Esophagus muscularis mucosa (tissue), 4 donors: ENCODE data around the gene MYL5. TPM values are rescaled to one million over a fixed set of nuclear protein-coding genes. Genes with fewer than 3 reads are reported as not detected.

Experiments
- DNase-seq: peaks from one replicate; pipeline ENCODE4 v3.0.0-alpha.2; 2017; ENCODE audit errors: extremely low spot score
- H3K27ac ChIP-seq, 4 donors: fragments of 200-600 bp; sonication (generic); replicated peaks in 1 of 4; 1 replicate in 3 of 4; 2 replicates in 1 of 4; pipeline ENCODE4 v1.5.1; 2016 to 2019; ENCODE audit warnings: mild to moderate bottlenecking in 1 of 4
- H3K27me3 ChIP-seq, 4 donors: fragments of 200-600 bp; sonication (generic); one replicate each; pipeline versions ENCODE4 v1.5.1 to v1.6.0; 2016 to 2019
- H3K36me3 ChIP-seq, 4 donors: fragments of 200-600 bp; sonication (generic); one replicate each; pipeline ENCODE4 v1.5.1; 2016 to 2019
- H3K4me1 ChIP-seq, 4 donors: fragments of 200-600 bp; sonication (generic); one replicate each; pipeline ENCODE4 v1.5.1; 2016 to 2019
- H3K4me3 ChIP-seq, 4 donors: fragments of 200-600 bp; sonication (generic); 1 replicate in 2 of 4; 2 replicates in 2 of 4; pipeline ENCODE4 v1.5.1; 2016 to 2019; ENCODE audit warnings: mild to moderate bottlenecking in 4 of 4, moderate library complexity in 1 of 4
- H3K9me3 ChIP-seq, 4 donors: fragments of 200-600 bp; sonication (generic); 1 replicate in 3 of 4; 2 replicates in 1 of 4; pipeline ENCODE4 v1.5.1; 2016 to 2019
- EP300 ChIP-seq: sonication (generic); formaldehyde crosslinking; IDR thresholded peaks from one replicate; pipeline ENCODE4 v1.6.1; 2017; ENCODE audit warnings: antibody characterized with exemption
- POLR2A ChIP-seq: fragments of 450-650 bp; IDR thresholded peaks from one replicate; pipeline ENCODE4 v1.6.1; 2017; ENCODE audit warnings: antibody characterized with exemption, moderate library complexity, mild to moderate bottlenecking, low read depth
- POLR2AphosphoS5 ChIP-seq, 2 donors: sonication (generic); formaldehyde crosslinking; IDR thresholded peaks; one replicate each; pipeline ENCODE4 v1.6.1; 2017; ENCODE audit warnings: antibody characterized with exemption in 2 of 2
- WGBS: methylation state at CpG from one replicate; pipeline ENCODE4 v1.1.5; 2018; 5-methylcytosine and 5-hydroxymethylcytosine counted together
- intact Hi-C: fragments of 100-400 bp; cut with DNase I; formaldehyde crosslinking; loops from one replicate; pipeline ENCODE4 v1.15.1; 2023
- total RNA-seq, 4 donors: library from RNA; depleted of rRNA; stranded (reverse); fragments of >200 nt; gene quantifications; one replicate each; pipeline versions ENCODE4 v1.1.0 to v1.2.1, GENCODE V29; 2016
- TF ChIP-seq, protein P1 (sequence below), 3 experiments: fragments of 200-600 bp in 2 of 3; fragments of 450-650 bp in 1 of 3; sonication (generic) in 2 of 3; IDR thresholded peaks; one replicate each; pipeline ENCODE4 v1.5.1; 2017 to 2019; ENCODE audit warnings: antibody characterized with exemption in 3 of 3, mild to moderate bottlenecking in 2 of 3, moderate library complexity in 1 of 3

Gene MYL5
- total RNA-seq, 4 donors from 2014 or later = 7.9 to 9.9 (median 9.6) TPM

DNA sequence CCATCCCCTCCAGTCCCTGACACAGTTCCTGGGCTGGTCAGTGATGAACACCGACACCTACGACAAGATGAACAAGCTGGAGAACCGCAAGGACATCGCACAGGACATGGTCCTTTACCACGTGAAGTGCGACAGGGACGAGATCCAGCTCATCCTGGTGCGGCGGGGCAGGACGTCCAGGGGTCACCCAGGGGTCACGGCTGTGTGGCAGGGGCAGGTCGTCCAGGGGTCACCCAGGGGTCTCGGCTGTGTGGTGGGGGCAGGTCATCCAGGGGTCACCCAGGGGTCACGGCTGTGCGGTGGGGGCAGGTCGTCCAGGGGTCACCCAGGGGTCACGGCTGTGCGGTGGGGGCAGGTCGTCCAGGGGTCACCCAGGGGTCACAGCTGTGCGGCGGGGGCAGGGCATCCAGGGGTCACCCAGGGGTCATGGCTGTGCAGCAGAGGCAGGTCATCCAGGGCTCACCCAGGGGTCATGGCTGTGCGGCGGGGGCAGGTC is 17.0 kb upstream of the MYL5 start:
- DNase-seq = no peak
- Histone ChIP-seq H3K27ac (no peak overlapping the region), H3K9me3 (no peaks in the 10 kb centered on the region), H3K4me1 (no peaks in the 10 kb centered on the region), H3K36me3 (no peaks in the 10 kb centered on the region), H3K4me3 (no peak overlapping the region), H3K27me3 (peaks cover 0 to 41% (median 0%) of the 10 kb centered on the region in 4 donors)
- intact Hi-C loops = no loop called here
- TF ChIP-seq POLR2A (no peak), EP300 (no peak), POLR2AphosphoS5 (IDR thresholded peaks at IDR 0.05) (no peak)
- TF ChIP-seq, protein P1, sequence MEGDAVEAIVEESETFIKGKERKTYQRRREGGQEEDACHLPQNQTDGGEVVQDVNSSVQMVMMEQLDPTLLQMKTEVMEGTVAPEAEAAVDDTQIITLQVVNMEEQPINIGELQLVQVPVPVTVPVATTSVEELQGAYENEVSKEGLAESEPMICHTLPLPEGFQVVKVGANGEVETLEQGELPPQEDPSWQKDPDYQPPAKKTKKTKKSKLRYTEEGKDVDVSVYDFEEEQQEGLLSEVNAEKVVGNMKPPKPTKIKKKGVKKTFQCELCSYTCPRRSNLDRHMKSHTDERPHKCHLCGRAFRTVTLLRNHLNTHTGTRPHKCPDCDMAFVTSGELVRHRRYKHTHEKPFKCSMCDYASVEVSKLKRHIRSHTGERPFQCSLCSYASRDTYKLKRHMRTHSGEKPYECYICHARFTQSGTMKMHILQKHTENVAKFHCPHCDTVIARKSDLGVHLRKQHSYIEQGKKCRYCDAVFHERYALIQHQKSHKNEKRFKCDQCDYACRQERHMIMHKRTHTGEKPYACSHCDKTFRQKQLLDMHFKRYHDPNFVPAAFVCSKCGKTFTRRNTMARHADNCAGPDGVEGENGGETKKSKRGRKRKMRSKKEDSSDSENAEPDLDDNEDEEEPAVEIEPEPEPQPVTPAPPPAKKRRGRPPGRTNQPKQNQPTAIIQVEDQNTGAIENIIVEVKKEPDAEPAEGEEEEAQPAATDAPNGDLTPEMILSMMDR (IDR thresholded peaks at IDR 0.05) = no peak
- WGBS = 81% methylated on average over 16 of the region's 23 CpGs

DNA sequence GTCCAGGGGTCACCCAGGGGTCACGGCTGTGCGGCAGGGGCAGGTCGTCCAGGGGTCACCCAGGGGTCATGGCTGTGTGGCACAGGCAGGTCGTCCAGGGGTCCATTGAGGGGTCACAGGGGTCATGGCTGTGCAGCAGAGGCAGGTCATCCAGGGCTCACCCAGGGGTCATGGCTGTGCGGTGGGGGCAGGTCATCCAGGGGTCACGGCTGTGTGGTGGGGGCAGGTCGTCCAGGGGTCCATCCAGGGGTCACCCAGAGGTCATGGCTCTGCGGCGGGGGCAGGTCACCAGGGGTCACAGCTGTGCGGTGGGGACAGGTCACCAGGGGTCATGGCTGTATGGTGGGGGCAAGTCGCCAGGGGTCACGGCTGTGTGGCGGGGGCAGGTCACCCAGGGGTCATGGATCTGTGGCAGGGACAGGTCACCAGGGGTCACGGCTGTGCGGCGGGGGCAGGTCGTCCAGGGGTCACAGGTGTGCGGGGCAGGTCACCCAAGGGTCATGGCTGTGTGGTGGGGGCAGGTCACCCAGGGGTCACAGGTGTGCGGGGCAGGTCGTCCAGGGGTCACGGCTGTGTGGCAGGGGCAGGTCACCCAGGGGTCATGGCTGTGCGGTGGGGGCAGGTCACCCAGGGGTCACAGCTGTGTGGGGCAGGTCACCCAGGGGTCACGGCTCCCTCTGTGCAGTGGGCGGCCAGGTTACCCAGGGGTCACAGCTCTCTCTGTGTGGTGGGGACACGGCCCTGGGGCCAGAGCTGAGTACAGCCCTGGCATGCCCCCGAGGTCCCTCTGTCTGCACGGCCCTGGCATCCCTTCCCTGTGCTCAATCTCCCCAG is 16.3 kb upstream of the MYL5 start:
- peaks cover 0 to 3% (median 2%) of the 10 kb centered on the region in 4 donors for H3K4me1 ChIP-seq
- H3K27ac ChIP-seq = no peak overlapping the region
- H3K36me3 ChIP-seq = no peaks in the 10 kb centered on the region
- no peaks in the 10 kb centered on the region for H3K9me3 ChIP-seq
- 82% methylated on average over 4 of the region's 27 CpGs for WGBS
- no peak overlapping the region for H3K4me3 ChIP-seq
- H3K27me3 ChIP-seq = peaks cover 0 to 43% (median 0%) of the 10 kb centered on the region in 4 donors
- intact Hi-C loops = no loop called here
- TF ChIP-seq POLR2A = no peak
- TF ChIP-seq POLR2AphosphoS5 (IDR thresholded peaks at IDR 0.05) = no peak
- TF ChIP-seq EP300 = no peak
- TF ChIP-seq, protein P1 (IDR thresholded peaks at IDR 0.05) = no peak
- no peak for DNase-seq

DNA sequence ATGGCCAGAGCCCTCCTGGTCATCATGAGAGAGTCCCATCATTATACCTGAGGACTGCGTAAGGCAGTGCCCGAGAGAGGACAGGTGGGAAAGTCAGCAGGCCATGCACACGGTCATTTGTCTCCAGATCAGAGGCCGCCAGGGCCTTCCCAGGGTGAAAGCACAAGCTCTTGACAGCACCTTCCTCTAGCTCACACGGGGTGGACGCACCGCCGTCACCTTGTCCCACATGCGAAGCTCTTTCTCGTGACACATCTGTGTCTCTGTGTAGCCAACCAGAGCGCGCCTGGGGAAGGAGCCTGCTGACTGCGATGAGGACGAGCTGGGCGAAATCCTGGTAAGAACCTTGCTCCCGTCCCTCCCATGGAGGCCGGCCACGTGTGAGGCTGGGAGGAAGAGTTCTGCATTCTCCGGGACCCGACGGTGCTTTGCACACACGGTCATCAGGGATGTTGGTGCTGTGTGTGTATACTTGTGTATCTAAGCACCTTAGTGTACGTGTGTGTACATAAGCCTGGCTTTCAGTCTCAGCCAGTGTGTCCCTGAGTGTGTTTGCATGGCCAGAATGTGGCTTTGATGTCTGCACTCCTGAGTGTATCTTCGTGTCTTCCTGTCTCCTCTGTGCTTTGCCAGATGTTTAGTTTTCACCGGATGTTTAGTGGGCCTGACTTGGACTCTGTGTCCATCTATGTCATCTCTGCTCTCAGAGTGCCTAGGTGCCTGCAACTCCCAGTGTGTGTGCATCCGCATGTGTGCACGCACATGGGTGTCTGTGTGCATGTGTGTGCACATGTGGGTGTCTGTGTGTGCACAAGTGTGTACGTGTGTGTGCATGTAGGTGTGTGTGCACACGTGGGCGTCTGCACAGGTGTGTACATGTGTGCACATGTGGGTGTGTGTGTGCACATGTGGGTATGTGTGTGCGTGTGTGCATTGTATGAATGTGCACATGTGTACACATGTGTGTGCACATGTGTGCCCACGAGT is 15.4 kb upstream of the MYL5 start:
- no peaks in the 10 kb centered on the region for H3K9me3 ChIP-seq
- no peak for TF ChIP-seq POLR2AphosphoS5 (IDR thresholded peaks at IDR 0.05)
- TF ChIP-seq, protein P1 (IDR thresholded peaks at IDR 0.05) = no peak
- 91% methylated on average over 30 of the region's 32 CpGs for WGBS
- H3K27me3 ChIP-seq = peaks cover 0 to 43% (median 0%) of the 10 kb centered on the region in 4 donors
- intact Hi-C loops = no loop called here
- H3K4me3 ChIP-seq = no peak overlapping the region
- H3K27ac ChIP-seq = no peak overlapping the region
- peaks cover 5 to 12% (median 12%) of the 10 kb centered on the region in 4 donors for H3K4me1 ChIP-seq
- no peak for DNase-seq
- H3K36me3 ChIP-seq = no peaks in the 10 kb centered on the region

DNA sequence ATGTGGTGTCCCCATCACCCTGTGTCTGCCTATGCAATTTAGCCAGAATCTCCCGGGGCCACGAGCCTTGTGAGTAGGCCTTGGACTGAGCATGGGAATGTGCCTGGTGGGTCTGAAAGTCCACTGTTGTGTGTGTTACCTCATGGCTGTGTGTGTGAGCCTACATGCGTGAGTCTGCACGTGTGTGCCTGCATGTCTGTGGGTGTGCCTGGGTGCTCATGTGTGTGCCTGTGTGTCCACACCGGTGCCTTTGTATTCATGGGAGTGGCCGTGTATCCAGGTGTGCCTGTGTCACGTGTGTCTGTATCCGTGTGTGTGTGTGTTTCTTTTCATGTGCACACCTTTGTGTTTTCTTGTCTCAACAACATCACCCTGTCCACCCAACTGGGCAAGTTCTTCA is 14.5 kb upstream of the MYL5 start:
- H3K9me3 ChIP-seq = no peaks in the 10 kb centered on the region
- no peak overlapping the region for H3K27ac ChIP-seq
- H3K4me1 ChIP-seq = peaks cover 5 to 20% (median 18%) of the 10 kb centered on the region in 4 donors
- peaks cover 0 to 43% (median 0%) of the 10 kb centered on the region in 4 donors for H3K27me3 ChIP-seq
- 94% methylated on average over 6 of the region's 8 CpGs for WGBS
- DNase-seq = no peak
- TF ChIP-seq EP300 (no peak), POLR2A (no peak), POLR2AphosphoS5 (IDR thresholded peaks at IDR 0.05) (no peak)
- TF ChIP-seq, protein P1 (IDR thresholded peaks at IDR 0.05) = no peak
- H3K36me3 ChIP-seq = no peaks in the 10 kb centered on the region
- no peak overlapping the region for H3K4me3 ChIP-seq
- intact Hi-C loops = no loop called here
